Smooth muscle cell (in vitro differentiated cells): Measurements from ENCODE around the gene SLC30A7. TPM values are rescaled to one million over a fixed set of nuclear protein-coding genes. Genes with fewer than 3 reads are reported as not detected.
A peak's percentile ranks its signal among the peaks of the same experiment; 100 is the strongest.
"Not testable (repeated sequence)": the region's sequence is repeated elsewhere in the genome, so short reads cannot be mapped to it uniquely, and the experiment has no call there.

Experiments used
- DNase-seq: peaks from one replicate; lab custom pipeline; 2025; ENCODE audit not compliant: unreplicated experiment; lab: John Stamatoyannopoulos, UW
- H2AFZ ChIP-seq: fragments of 200-600 bp; sonication (generic); 2 replicates; pipeline ENCODE4 v1.6.0; 2016; ENCODE audit warnings: antibody characterized with exemption, low read depth, mild to moderate bottlenecking
- H3F3A ChIP-seq: fragments of 200-600 bp; sonication (generic); 2 replicates; pipeline ENCODE4 v1.6.0; 2017; ENCODE audit warnings: antibody characterized with exemption, low read depth
- H3K27ac ChIP-seq: fragments of 200-600 bp; sonication (generic); 2 replicates; pipeline ENCODE4 v1.5.1; 2016; ENCODE audit warnings: low read depth, mild to moderate bottlenecking
- H3K27me3 ChIP-seq: fragments of 200-600 bp; sonication (generic); 2 replicates; pipeline ENCODE4 v1.6.1; 2016; ENCODE audit warnings: low read depth, mild to moderate bottlenecking
- H3K36me3 ChIP-seq: fragments of 200-600 bp; sonication (generic); 2 replicates; pipeline ENCODE4 v1.5.1; 2016; ENCODE audit warnings: low read depth
- H3K4me1 ChIP-seq: fragments of 200-600 bp; sonication (generic); 2 replicates; pipeline ENCODE4 v1.5.1; 2016; ENCODE audit warnings: low read depth
- H3K4me2 ChIP-seq: fragments of 200-600 bp; sonication (generic); 2 replicates; pipeline ENCODE4 v1.6.0; 2016; ENCODE audit warnings: mild to moderate bottlenecking
- H3K4me3 ChIP-seq: fragments of 200-600 bp; sonication (generic); 2 replicates; pipeline ENCODE4 v1.5.1; 2016; ENCODE audit warnings: mild to moderate bottlenecking
- H3K79me2 ChIP-seq: fragments of 200-600 bp; sonication (generic); 2 replicates; pipeline ENCODE4 v1.6.0; 2016; ENCODE audit warnings: low read depth, mild to moderate bottlenecking
- H3K9ac ChIP-seq: fragments of 200-600 bp; sonication (generic); 2 replicates; pipeline ENCODE4 v1.6.0; 2016; ENCODE audit warnings: low read depth
- H3K9me3 ChIP-seq: fragments of 200-600 bp; sonication (generic); replicated peaks from 2 replicates; pipeline ENCODE4 v1.5.1; 2016; ENCODE audit warnings: low read depth
- H4K20me1 ChIP-seq: fragments of 200-600 bp; sonication (generic); 2 replicates; pipeline ENCODE4 v1.6.0; 2016; ENCODE audit warnings: low read depth
- WGBS: methylation state at CpG from one replicate; pipeline ENCODE4 v1.1.7; 2016; ENCODE audit warnings: low lambda C conversion rate; 5-methylcytosine and 5-hydroxymethylcytosine counted together
- polyA plus RNA-seq: library from polyadenylated mRNA; unstranded; fragments of >200 nt; fragmentation: Nextera tagmentation; extraction: Ambion mirVana; gene quantifications from 2 replicates; pipeline ENCODE4 v1.2.1, GENCODE V29; 2016
- total RNA-seq: library from RNA; depleted of rRNA; stranded (reverse); fragments of >200 nt; gene quantifications from 2 replicates; pipeline ENCODE4 v1.2.3, GENCODE V29; 2014
- TF ChIP-seq, protein P1 (sequence below): fragments of 200-600 bp; sonication (generic); IDR thresholded peaks from 2 replicates; pipeline ENCODE4 v1.5.1; 2017; ENCODE audit warnings: borderline replicate concordance, mild to moderate bottlenecking, antibody characterized with exemption; ENCODE audit not compliant: insufficient read depth, poor library complexity, severe bottlenecking

Gene SLC30A7
- total and polyA plus RNA-seq, 2 experiments from 2014 or later, result 22.0 to 59.0 TPM

DNA sequence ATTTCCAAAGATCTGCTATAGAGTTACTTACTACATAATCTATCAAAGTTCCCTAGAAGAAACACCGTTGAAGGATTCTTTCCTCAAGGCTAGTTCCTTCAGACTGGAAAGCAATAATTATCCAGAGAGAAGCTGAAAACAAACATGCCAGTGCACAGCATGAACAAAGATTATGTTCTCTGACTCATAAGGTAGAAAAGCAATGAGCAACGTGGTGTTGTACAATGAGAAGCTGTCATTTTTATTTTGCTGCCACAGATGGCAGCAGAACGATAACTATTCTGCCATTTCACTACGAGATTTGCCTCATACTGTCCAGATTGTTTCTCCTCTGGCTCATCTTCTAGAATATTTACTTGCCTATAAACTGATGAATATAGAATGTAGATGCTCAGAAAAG is 11.9 kb upstream of the SLC30A7 start:
- peaks cover 3% of the 10 kb centered on the region for H3K79me2 ChIP-seq
- H3K27me3 ChIP-seq, result no peaks in the 10 kb centered on the region
- no peak overlapping the region for H3K9ac ChIP-seq
- 41% methylated on average over 4 of the region's 4 CpGs for WGBS
- peaks cover 6% of the 10 kb centered on the region for H4K20me1 ChIP-seq
- peak overlapping the region; percentile 4 for H3K4me2 ChIP-seq
- H3K9me3 ChIP-seq, result no peaks in the 10 kb centered on the region
- TF ChIP-seq, protein P1, sequence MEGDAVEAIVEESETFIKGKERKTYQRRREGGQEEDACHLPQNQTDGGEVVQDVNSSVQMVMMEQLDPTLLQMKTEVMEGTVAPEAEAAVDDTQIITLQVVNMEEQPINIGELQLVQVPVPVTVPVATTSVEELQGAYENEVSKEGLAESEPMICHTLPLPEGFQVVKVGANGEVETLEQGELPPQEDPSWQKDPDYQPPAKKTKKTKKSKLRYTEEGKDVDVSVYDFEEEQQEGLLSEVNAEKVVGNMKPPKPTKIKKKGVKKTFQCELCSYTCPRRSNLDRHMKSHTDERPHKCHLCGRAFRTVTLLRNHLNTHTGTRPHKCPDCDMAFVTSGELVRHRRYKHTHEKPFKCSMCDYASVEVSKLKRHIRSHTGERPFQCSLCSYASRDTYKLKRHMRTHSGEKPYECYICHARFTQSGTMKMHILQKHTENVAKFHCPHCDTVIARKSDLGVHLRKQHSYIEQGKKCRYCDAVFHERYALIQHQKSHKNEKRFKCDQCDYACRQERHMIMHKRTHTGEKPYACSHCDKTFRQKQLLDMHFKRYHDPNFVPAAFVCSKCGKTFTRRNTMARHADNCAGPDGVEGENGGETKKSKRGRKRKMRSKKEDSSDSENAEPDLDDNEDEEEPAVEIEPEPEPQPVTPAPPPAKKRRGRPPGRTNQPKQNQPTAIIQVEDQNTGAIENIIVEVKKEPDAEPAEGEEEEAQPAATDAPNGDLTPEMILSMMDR, result no peak
- no peaks in the 10 kb centered on the region for H3K4me1 ChIP-seq
- no peak overlapping the region for H3K4me3 ChIP-seq
- H3K27ac ChIP-seq, result no peak overlapping the region
- H2AFZ ChIP-seq, result no peak overlapping the region
- no peaks in the 10 kb centered on the region for H3F3A ChIP-seq
- DNase-seq, result no peak
- no peaks in the 10 kb centered on the region for H3K36me3 ChIP-seq

DNA sequence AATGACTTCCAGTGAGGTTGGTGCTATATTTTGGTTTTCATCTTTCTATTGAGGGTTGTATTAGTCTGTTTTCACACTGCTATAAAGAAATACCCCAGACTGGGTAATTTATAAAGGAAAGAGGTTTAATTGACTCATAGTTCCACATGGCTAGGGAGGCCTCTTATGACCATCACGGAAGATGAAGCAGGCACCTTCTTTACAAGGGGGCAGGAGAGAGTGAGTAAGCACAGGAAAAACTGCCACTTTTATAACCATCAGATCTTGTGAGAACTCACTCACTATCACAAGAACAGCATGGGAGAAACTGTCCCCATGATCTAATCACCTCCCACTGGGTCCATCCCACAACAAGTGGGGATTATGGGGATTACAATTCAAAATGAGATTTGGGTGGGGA is 6.9 kb upstream of the SLC30A7 start:
- DNase-seq, H3K4me1 ChIP-seq, H4K20me1 ChIP-seq, H3K4me3 ChIP-seq, H2AFZ ChIP-seq, H3K9ac ChIP-seq, H3K27me3 ChIP-seq, H3K4me2 ChIP-seq, H3K36me3 ChIP-seq, H3K9me3 ChIP-seq, H3F3A ChIP-seq, H3K27ac ChIP-seq: not testable (repeated sequence)
- 69% methylated on average over 1 of the region's 1 CpG for WGBS
- peaks cover 41% of the 10 kb centered on the region for H3K79me2 ChIP-seq

DNA sequence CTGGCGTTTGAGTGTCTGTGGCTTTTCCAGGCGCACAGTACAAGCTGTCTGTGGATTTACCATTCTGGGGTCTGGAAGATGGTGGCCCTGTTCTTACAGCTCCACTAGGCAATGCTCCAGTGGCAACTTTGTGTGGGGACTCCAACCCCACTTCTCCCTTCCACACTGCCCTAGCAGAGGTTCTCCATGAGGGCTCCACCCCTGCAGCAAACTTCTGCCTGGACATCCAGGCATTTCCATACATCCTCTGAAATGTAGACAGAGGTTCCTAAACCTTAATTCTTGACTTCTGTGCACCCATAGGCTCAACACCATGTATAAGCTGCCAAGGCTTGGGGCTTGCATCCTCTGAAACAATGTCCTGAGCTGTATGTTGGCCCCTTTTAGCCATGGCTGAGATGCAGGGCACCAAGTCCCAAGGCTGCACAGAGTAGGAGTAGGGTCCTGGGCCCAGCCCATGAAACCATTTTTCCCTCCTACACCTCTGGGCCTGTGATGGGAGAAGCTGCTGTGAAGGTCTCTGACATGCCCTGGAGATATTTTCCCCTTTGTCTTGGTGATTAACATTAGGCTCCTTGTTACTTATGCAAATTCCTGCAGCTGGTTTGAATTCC is 5.9 kb upstream of the SLC30A7 start:
- 93% methylated on average over 2 of the region's 2 CpGs for WGBS
- not testable (repeated sequence) for H4K20me1 ChIP-seq, H3K4me1 ChIP-seq, H3K4me3 ChIP-seq, DNase-seq, H3K36me3 ChIP-seq, H3K9me3 ChIP-seq, H3K27me3 ChIP-seq, H3F3A ChIP-seq, H3K9ac ChIP-seq, H2AFZ ChIP-seq, H3K27ac ChIP-seq, H3K4me2 ChIP-seq
- H3K79me2 ChIP-seq, result peaks cover 45% of the 10 kb centered on the region

DNA sequence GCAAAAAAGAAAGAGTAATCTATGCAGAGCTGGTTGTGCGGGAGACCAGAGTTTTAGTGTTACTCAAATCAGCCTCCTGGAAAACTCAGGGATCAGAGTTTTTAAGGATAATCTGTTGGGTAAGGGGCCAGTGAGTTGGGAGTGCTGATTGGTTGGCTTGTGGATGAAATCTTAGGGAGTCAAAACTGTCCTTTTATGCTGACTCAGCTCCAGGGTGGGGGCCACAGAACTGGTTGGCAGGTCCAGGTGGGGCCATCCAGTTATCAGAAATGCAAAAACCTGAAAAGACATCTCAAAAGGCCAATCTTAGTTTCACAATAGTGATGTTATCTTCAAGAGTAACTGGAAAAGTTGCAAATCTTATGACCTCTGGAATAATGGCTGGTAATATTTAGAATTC is 4.5 kb upstream of the SLC30A7 start:
- H3F3A ChIP-seq, result no peaks in the 10 kb centered on the region
- H3K9me3 ChIP-seq, result peaks cover 10% of the 10 kb centered on the region
- no peaks in the 10 kb centered on the region for H4K20me1 ChIP-seq
- DNase-seq, result no peak
- no peak overlapping the region for H2AFZ ChIP-seq
- no peak overlapping the region for H3K27ac ChIP-seq
- TF ChIP-seq, protein P1, result no peak
- no peaks in the 10 kb centered on the region for H3K27me3 ChIP-seq
- no peak overlapping the region for H3K4me3 ChIP-seq
- H3K4me2 ChIP-seq, result no peak overlapping the region
- 100% methylated on average over 1 of the region's 1 CpG for WGBS
- no peak overlapping the region for H3K9ac ChIP-seq
- no peaks in the 10 kb centered on the region for H3K36me3 ChIP-seq
- H3K4me1 ChIP-seq, result peaks cover 4% of the 10 kb centered on the region
- peaks cover 47% of the 10 kb centered on the region for H3K79me2 ChIP-seq

DNA sequence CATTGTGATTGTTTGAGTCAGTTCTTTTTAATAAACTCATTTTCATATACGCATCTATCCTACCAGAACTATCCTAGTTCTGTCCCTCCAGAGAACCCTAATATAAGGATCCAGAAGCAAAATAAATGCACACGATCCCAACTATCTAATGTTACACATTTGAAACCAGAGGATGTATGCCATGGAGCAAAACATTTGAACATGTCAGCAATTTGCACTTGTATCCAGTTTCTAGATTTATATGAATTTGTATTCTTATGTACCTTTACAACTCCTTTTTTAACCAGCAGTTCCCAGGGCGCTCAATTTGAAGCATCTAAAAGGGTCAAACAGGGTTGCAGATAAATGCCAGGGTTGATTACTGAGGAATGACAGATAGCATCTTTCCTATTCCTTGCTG is 3.3 kb upstream of the SLC30A7 start:
- peaks cover 10% of the 10 kb centered on the region for H3K9me3 ChIP-seq
- no peak for DNase-seq
- H3F3A ChIP-seq, result no peaks in the 10 kb centered on the region
- TF ChIP-seq, protein P1, result no peak
- no peaks in the 10 kb centered on the region for H3K36me3 ChIP-seq
- H3K4me3 ChIP-seq, result no peak overlapping the region
- no peak overlapping the region for H3K9ac ChIP-seq
- H3K4me1 ChIP-seq, result peaks cover 12% of the 10 kb centered on the region
- H3K27me3 ChIP-seq, result no peaks in the 10 kb centered on the region
- 99% methylated on average over 3 of the region's 3 CpGs for WGBS
- peaks cover 59% of the 10 kb centered on the region for H3K79me2 ChIP-seq
- no peak overlapping the region for H2AFZ ChIP-seq
- H3K27ac ChIP-seq, result no peak overlapping the region
- H4K20me1 ChIP-seq, result peaks cover 4% of the 10 kb centered on the region
- H3K4me2 ChIP-seq, result peak overlapping the region; percentile 91
